NCI-H748 treated with DMSO at 0.1 percent for 48 hours (cell line): ENCODE measurements around the gene ZSCAN20.

ENCODE experiments used
- DNase-seq: peaks from one replicate; lab custom pipeline; 2025; lab: John Stamatoyannopoulos, UW

The ZSCAN20 gene

DNA sequence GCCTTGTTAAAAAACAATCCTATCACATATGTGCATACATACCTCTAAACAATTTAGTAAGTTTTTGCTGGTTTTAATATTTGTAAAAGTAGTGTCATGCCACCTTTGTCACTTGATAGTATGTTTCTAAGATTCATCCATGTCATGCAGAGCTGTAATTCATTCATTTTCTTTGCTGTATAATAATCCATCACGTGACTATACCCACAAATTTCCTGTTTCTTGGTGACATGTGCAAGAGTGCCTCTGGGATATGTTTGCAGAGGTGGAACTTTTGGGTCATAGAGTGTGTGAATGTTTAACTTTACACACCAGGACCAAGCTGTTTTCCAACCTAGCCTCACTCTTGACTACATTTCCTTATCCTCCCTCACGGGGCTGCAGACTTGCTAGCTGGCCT, 62.9 kb downstream of the ZSCAN20 start:
- no peak for DNase-seq

- no peak for DNase-seq
These were observed 65.4 kb downstream of the ZSCAN20 start for GRCh38 chr1:33537885-33538284.

DNA sequence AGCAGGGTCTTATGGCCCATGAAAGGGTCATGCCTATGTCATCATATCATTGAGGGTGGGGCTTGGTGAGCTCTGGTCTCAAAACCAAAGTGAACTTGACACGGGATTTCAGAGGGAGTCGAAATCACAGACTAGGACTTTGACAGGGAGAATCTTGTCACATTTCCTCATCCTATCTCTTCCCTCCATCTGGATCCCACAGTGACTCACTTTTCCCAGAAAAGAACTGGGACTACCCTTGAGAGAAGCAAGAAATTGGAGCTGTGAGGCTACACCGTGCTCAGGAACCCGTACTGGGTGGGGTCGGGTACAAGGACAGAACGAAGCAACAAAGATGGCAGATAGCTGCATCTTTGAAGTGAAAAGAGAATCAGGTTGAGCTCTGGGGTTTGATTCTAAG, 69.5 kb downstream of the ZSCAN20 start:
- DNase-seq: no peak
